Heart left ventricle (tissue), 13 donors: ENCODE results near the gene RAI1.

Source experiments
- POLR2A ChIP-seq, 2 donors: fragments of 450-650 bp; IDR thresholded peaks; one replicate each; pipeline ENCODE4 v1.6.1; 2017; ENCODE audit warnings: antibody characterized with exemption in 2 of 2, mild to moderate bottlenecking in 2 of 2, moderate library complexity in 2 of 2
- TF ChIP-seq, protein P1 (sequence below), 12 donors: fragments of 200-600 bp; sonication (generic) in 4 of 12; IDR thresholded peaks; one replicate each; pipeline versions ENCODE4 v1.5.0 to v1.8.0; 2018 to 2022; ENCODE audit warnings: antibody characterized with exemption in 12 of 12, mild to moderate bottlenecking in 5 of 12
- donor health status: ischemic (EF 13 %, LVEDD 7.1; RV severe dilation, severe dysfunction).
- donor health status: DM: no; HTN: yes; CAD: no.
- donor health status: DM: no; HTN: no; CAD: no.
- donor health status: ischemic (EF 25% LVEDD 6.9; RV normal size, moderate dysfunction).
- donor health status: ischemic (EF 25% LVEDD 5.7; RV mildly dilated, moderate dysfunction).
- donor health status: ischemic (EF 35%, LVEDD 5.7; RV mildly dilated, moderate dysfunction).
- donor health status: nonischemic (EF 11% LVEDD 7.7; RV severe dilation, severe dysfunction).
- donor health status: DM: yes; HTN: yes; CAD: no.
- donor health status: PGD.
- donor health status: ischemic (EF 29% LVEDD 5.4; RV normal size, mild dysfunction).
- donor health status: nonischemic (EF 23%, LVEDD 6.1; RV moderate dilation, normal function).

DNA sequence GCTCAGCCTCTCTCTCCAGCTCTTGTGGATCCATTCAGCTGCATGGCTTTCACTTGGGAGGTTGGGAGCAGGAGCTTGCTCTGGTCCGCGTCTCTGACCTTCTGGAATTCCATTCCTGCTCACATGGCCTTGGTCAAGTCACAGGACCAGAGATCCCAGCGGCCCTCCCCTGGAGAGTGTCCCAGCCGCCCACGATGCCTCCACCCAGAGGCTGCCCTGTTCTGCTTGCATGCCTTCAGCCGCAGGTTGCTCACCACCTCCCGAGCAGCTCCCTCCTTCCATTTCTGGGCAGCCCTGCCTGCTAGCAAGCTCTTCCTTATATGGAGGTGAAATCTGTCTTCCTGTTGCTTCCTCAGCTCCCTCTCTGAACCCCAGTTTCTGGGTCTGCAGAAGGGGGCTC lies 32.6 kb downstream of the RAI1 start:
- TF ChIP-seq, protein P1, sequence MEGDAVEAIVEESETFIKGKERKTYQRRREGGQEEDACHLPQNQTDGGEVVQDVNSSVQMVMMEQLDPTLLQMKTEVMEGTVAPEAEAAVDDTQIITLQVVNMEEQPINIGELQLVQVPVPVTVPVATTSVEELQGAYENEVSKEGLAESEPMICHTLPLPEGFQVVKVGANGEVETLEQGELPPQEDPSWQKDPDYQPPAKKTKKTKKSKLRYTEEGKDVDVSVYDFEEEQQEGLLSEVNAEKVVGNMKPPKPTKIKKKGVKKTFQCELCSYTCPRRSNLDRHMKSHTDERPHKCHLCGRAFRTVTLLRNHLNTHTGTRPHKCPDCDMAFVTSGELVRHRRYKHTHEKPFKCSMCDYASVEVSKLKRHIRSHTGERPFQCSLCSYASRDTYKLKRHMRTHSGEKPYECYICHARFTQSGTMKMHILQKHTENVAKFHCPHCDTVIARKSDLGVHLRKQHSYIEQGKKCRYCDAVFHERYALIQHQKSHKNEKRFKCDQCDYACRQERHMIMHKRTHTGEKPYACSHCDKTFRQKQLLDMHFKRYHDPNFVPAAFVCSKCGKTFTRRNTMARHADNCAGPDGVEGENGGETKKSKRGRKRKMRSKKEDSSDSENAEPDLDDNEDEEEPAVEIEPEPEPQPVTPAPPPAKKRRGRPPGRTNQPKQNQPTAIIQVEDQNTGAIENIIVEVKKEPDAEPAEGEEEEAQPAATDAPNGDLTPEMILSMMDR (IDR thresholded peaks at IDR 0.05), result no peak
- TF ChIP-seq POLR2A (IDR thresholded peaks at IDR 0.05), result no peak
